HG03066 (cell line): ENCODE data around the gene LPP.

Experiments
- ATAC-seq: cut with Tn5 transposase; IDR thresholded peaks from one replicate; pipeline ENCODE4 v1.9.1; 2021; ENCODE audit warnings: low read depth; ENCODE audit not compliant: unreplicated experiment

The LPP gene

GRCh38 chr3:188562144-188562543, 408.2 kb downstream of the LPP start:
- no peak for ATAC-seq

- no peak for ATAC-seq
Observed at GRCh38 chr3:188567478-188568195, 413.7 kb downstream of the LPP start.

DNA sequence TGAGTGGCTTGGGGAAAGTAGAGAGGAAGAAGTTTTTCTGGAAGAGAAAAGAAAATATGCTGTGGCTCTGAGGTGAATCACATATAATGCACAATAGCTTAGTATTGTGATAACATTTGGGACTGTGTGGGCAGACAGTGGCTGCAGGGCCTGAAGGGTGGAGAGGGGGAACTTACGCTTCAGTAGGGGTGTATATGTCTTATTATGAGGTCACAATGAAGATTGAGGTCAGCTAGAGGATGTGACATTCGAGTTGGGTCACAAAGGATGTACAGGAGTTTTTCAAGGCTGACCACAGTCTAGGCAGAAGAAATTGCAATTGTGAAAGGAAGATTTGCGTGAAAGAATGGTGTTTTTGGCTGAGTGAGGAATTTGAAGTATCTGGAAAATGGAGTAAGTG, 414.8 kb downstream of the LPP start:
- no peak for ATAC-seq

DNA sequence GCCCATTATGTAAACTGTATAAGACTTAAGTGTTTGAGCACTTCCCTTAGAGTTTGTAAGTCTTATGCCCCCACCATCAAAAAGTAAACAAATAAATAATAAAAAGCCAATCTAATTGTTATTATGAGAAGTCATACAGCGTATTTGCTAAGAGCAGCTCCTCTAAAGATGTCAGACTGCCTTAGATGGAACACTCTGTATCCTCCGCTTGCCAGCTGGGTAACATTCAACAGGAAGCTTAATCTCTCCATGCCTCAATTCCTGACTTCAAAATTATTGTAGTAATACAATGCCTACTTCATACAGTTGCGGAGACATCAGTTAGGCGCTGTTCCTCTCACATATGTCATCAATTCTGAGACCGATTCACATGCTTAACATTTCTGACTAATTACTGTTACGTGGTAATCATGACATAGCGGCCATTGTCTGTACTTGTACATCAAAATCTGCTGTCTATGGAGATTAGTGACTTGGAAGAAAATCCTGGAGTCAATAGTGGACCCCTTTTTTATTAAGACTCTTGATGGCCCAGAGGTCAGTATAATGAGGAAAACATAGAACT, 417.7 kb downstream of the LPP start:
- ATAC-seq = no peak

DNA sequence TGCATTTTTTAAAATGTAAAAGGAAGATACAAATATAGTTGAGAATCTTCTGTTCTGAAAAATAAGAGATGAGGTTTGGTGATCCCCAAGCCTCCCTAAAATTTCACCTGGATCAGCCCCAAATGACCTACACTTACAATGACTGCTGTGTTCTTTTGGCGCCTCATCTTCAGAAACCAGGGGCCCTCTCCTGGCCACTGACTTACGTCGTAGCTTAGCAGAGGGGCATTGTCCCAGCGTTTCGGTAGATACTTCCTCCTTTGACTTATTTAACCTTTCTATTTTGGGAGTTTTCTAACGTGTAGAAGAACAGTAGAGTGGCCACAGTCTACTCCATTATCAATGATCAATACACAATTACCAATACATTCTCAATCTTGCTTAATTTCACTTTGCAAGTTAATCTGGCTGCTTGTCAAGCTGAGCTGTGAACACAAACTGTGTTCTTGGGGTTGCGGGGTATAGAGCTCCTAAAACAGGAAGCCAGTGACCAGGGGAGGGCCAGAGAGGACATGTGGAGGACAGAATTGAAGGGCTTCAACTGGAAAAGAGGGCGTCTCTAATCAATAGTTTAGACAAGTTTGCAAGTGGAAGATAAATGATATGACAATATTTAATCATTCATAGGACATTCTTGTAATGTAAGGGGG, 419.5 kb downstream of the LPP start:
- no peak for ATAC-seq

DNA sequence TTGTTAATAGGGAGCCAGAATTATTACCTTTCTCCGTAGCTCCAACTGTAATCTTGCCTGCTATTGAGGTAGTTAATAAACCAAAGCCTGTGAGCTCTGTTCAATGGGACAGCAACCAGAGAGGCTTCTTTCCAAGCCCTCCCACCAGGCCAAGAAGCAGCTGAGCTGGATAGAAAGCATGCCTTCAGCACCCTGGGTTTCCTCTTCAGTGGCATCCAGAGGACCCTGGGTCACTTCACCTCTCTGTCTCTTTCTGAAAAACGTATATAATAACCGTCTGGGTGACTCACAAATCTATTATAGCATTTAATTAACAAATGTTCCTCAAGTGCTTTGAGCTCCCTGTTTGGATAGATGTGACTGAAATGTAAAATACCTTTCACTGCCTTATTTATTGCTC, 420.0 kb downstream of the LPP start:
- ATAC-seq = no peak

DNA sequence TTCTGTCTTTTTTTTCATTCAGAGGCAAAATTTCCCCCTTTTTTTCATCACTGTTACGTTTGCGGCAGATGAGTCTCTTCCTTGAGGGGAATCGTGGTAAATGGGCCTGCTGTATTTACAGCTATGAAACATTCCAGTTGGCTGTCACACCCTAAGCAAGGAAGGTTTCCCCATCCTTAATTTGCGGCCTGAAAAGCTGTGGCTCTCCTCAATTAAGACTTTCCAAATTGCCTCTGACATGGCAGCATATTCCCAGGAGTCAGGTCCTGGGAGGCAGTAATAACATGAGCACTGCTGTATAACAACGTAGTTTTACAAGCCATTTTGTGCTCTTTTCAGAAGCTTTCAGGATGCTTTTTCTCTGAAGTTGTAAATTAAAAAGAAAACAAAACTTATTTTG, 420.9 kb downstream of the LPP start:
- no peak for ATAC-seq

- no peak for ATAC-seq
Observed at GRCh38 chr3:188575501-188575900, 421.5 kb downstream of the LPP start.

- no peak for ATAC-seq
Observed at GRCh38 chr3:188577539-188577938, 423.6 kb downstream of the LPP start.

DNA sequence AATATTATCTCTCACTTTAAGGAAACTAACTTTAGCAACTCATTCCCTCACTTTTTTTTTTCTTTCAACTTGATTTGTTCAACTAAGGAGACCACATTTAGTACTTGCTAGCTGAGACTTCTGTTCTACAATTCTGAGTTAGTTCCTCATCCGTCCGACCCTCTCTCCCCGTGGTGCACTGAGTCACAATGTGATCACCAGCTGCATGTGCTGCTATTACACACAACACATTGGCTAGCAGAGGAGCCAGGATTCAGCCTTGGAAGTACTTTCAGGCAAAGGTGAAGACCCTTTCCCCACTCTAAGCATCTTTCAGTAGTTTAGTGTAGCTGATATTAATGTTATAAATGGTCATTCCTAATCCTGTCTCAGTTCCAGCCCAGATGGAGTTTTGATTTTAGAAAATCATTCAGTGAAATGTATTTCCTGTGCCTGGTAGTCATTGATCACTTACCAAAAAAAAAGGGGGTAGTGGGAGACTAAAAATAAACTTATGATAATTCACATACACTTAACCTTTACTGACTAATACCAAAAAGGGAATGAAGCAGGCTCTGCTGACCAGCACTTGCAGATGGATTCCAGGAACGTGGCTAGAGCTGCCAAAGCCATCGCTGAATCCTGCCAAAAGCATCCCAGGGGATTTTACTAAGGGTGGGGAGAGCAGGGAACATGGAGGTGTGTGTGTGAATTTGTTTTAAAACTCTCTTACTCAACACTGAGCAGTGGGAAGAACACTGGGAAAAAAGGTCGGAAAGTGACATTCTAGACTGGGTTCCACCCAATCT, 424.8 kb downstream of the LPP start:
- ATAC-seq = no peak

DNA sequence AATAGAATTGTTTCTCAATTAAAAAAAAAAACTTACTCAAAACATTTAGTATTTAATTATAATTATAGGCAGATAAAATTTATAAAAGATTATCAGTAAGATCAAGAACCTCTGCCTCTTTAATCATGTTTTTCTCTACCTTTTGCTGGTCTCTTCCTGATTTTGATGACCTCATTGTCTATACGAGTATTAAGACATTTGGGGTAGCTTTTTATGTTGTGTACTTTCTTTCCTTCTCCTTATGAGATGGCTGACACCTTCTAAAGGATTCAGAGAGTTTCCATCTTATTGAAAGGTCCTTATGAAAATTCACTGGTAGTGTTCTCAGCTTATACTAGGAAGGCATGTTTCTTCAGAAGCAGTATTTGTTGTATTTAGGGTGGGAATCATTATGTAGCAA, 426.3 kb downstream of the LPP start:
- ATAC-seq = no peak

GRCh38 chr3:188580659-188581058, 426.7 kb downstream of the LPP start:
- ATAC-seq = no peak

DNA sequence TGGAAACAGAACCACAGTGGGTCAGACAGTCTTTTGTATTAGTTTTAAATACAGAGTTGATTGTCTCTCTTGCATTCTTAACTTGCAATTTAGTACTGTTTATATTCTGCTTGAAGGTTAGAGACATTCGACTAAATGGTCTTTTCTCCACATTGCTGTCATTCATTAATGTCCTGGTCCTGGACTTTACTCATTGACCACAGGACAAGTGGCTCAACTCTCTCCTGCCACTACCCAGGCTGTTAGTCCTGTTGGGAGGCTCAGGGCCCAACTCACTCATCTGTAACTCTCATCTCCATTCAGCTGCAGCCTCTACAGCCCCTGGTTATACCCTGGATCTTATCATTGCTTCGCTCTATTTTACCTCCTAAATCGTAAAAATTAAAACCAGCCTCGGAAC, 427.4 kb downstream of the LPP start:
- no peak for ATAC-seq

- no peak for ATAC-seq
Observed at GRCh38 chr3:188581792-188582191, 427.8 kb downstream of the LPP start.

DNA sequence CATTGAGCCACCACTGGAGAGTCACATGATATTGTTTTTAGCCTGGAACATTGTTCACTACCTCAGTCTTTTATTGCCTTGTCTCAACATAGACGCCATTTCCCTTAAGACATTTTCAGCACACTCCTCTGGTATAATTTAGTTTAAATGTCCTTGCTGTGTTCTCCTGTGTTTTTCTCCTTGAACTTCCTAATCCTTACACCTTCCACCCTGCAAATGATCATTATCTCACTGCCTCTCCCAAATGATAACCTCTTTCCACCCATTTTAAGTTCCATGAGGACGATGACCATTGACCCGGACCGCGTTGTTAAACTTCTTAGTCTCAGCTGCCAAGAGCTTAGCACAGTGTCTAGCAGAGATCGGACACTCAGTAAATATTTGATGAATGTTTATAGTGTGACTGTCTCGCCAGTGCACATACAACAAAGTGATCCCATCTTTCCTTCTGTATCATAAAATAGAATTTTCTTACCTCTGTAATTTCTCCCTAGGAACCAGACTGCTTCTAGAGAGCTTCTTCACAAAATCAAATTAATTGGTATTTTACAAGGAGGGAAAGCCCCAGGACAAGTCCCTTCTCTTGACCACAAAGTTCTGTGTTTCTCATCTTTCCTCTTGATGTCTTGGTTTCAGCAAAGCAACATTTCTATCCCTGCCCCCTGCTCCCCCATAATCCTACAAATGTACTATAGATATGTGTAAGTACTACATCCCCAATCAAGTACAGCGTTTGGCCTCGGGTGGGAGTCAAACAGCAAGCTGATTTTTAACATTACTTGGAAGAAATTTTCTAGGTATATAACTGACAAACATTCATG, 429.6 kb downstream of the LPP start:
- no peak for ATAC-seq

DNA sequence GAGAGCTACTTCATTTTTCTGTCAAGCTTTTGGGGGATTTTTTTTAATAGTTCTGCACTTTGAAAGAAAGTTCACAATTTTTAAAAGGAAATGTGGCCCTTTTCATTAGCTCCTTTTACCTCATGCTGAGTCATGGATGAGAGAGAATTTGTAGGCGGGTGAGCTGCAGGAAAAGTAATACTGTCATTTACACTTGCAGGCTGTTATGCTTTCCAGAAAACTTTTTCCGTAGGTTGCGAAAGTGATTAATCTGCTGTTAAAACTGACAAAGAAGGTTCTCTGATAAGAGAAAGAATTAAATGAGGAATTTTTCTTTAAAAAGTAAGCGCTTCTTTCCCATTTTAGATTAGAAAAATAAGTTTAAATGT, 430.2 kb downstream of the LPP start:
- no peak for ATAC-seq

DNA sequence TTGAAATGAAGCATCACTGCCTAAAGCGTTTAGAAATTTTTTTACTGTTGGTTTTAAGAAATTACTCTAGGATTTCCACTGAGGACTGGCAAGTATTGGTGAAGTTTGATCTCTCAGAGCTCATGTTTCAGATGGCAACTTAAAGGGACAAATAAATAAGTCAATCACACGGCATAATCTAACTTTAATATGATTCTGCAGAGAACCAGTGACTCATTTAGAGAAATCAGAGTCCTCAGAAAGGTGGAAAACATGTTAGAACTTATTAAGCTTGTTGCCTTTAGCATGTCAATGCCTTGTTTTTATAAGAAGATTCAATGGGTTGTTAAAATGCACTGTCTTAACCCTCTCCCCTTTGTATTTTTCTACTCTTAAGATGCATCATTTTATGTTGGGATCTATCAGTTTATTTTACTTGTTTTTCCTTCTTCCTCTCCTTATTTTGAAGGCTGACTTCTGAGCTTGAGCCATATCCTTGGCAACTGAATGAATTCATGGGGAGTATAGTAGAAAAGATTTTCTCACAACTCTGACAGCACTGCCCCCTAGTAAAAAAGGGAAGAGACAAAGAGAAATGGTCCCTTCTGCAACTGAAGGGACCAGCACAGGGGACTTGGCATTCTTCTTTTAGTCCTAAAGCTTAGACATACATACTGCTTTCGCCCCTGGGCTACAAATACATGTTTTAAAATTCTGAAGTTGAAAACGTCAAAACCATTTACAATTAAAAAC, 431.2 kb downstream of the LPP start:
- ATAC-seq = no peak

DNA sequence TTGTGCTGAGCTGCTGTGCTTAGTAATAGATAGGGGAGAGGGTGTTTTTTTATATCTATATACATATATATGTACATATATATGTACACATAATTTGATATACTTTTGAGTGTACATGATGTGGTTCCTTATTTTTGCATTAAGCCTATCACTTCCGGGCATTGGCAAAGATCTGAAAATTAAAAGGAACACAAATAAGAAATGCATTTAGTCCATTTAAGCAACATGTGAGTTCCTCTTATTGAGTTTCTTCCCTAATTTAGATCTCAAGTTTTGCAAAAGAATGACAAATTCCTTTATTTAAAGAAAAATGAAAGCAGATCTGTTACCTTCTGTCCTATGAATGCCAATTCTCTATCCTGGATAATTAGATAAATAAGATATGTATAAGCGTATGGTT, 435.1 kb downstream of the LPP start:
- ATAC-seq = no peak

- no peak for ATAC-seq
Observed at GRCh38 chr3:188589771-188590170, 435.8 kb downstream of the LPP start.

DNA sequence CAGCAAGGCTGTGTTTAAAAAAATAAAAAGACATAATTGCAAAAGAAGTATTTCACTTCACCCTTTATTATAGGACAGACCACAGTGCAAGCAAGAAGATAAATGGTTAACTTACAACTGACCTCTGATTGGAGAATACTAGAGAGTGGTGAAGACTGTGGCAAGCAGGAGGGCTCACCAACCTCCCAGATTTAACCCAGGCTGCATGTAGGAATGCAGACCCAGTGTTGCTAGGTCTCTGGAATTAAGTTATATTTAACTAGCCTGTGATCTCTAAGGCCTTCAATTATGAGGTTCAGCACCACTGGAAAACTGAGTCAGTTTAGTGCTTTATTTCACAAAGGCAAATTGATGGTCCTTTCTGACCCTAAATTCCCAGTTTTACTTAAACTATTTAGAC, 436.6 kb downstream of the LPP start:
- no peak for ATAC-seq
